Measurements from ENCODE around the gene RIIAD1. TPM values are rescaled to one million over a fixed set of nuclear protein-coding genes. Genes with fewer than 3 reads are reported as not detected.

The RIIAD1 gene
- total and polyA plus RNA-seq, 12 donors = 3.4 to 11.4 (median 7.1) TPM; not detected in 1

DNA sequence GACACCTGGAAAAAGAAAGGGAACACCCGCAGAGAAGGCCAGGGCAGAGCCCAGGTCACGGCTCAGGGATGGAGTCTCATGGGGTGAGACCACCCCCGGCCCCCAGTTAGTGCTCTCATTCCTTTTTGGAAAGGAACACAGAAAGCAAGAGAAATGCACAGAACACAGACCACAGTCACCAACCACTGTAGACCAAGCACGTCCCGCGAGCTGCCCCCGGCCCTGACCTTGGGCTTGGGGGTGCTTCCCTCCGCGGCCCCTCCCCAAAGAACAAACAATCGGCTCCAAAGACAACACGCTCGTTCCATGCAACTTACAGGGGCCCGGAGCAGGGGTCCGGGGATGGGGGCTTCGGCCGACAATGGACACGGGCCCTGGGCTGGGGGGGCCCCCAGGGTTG, 17.5 kb upstream of the RIIAD1 start:
- H3K4me3 ChIP-seq = no peak overlapping the region
- no peak for TF ChIP-seq CTCF (IDR thresholded peaks at IDR 0.05)
- 73 to 75% methylated on average over 17 of the region's 17 CpGs for WGBS, 2 donors
- peaks cover 0 to 33% (median 13%) of the 10 kb centered on the region in 9 donors for H3K36me3 ChIP-seq
- H3K4me1 ChIP-seq = no peaks in the 10 kb centered on the region
- H3K27ac ChIP-seq = no peak overlapping the region
- ATAC-seq (no peak), DNase-seq (no peak)
- H3K27me3 ChIP-seq = no peaks in the 10 kb centered on the region
- intact Hi-C loops (cut with DNase I) = no loop called here
- no peaks in the 10 kb centered on the region for H3K9me3 ChIP-seq

DNA sequence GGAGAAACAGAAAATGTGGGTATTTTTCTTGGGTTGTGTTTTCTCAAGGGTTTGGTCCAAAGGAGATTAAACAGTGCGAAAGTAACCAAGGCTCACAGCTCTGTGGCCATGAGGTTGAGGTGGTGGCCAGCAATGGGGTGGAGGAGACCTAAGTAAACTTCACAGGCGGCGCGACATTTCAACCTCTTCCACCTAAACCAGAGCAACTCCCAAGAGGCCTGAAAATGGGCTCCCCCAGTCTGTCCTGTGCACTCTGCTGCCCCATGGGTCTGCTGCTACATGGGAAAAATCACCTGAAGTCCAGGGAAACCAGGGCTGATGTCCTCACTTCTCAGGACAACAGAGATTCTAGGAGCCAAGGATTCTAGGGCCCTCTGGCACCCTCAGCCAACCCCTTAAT, 17.1 kb upstream of the RIIAD1 start:
- intact Hi-C loops (cut with DNase I) = no loop called here
- Histone ChIP-seq H3K36me3 (peaks cover 0 to 29% (median 11%) of the 10 kb centered on the region in 9 donors), H3K27me3 (no peaks in the 10 kb centered on the region), H3K4me3 (no peak overlapping the region), H3K9me3 (no peaks in the 10 kb centered on the region), H3K27ac (no peak overlapping the region), H3K4me1 (no peaks in the 10 kb centered on the region)
- DNase-seq (no peak), ATAC-seq (no peak)
- TF ChIP-seq CTCF (IDR thresholded peaks at IDR 0.05) = no peak
- 82 to 86% methylated on average over 4 of the region's 4 CpGs for WGBS, 2 donors

GRCh38 chr1:151705146-151705545, 16.2 kb upstream of the RIIAD1 start:
- TF ChIP-seq CTCF (IDR thresholded peaks at IDR 0.05) = no peak
- Histone ChIP-seq H3K9me3 (no peaks in the 10 kb centered on the region), H3K27me3 (peaks cover 0 to 1% (median 0%) of the 10 kb centered on the region in 7 donors), H3K27ac (no peak overlapping the region), H3K36me3 (peaks cover 0 to 20% (median 8%) of the 10 kb centered on the region in 9 donors), H3K4me3 (no peak overlapping the region), H3K4me1 (no peaks in the 10 kb centered on the region)
- DNase-seq (no peak), ATAC-seq (no peak)
- WGBS, 2 donors = 85% methylated on average over 7 of the region's 7 CpGs
- intact Hi-C loops (cut with DNase I) = no loop called here

GRCh38 chr1:151705753-151706463, 15.4 kb upstream of the RIIAD1 start:
- Histone ChIP-seq H3K4me1 (no peaks in the 10 kb centered on the region), H3K36me3 (peaks cover 0 to 13% (median 5%) of the 10 kb centered on the region in 9 donors), H3K4me3 (no peak overlapping the region), H3K9me3 (no peaks in the 10 kb centered on the region), H3K27ac (no peak overlapping the region), H3K27me3 (peaks cover 0 to 7% (median 0%) of the 10 kb centered on the region in 7 donors)
- ATAC-seq (no peak), DNase-seq (no peak)
- WGBS, 2 donors = 73 to 75% methylated on average over 11 of the region's 11 CpGs
- no peak for TF ChIP-seq CTCF (IDR thresholded peaks at IDR 0.05)
- intact Hi-C loops (cut with DNase I) = no loop called here
